K562 (cell line): ENCODE measurements around the gene MS4A18. TPM values are rescaled to one million over a fixed set of nuclear protein-coding genes. Genes with fewer than 3 reads are reported as not detected.

Experiments used
- ATAC-seq: fragments of 200-7000 bp; cut with Tn5 transposase; 3 replicates; pipeline ENCODE4 v1.9.1; 2020; ENCODE audit warnings: moderate library complexity
- BruUV-seq: library from RNA; stranded (reverse); fragments of 400-500 nt; replicated peaks from 2 replicates; lab custom pipeline; 2021; lab: Mats Ljungman, UMichigan
- CTCF ChIA-PET: fragments of 300-600 bp; formaldehyde crosslinking; extraction: SDS; loops from one replicate; lab custom pipeline; 2021; ENCODE audit warnings: low intra/inter-chr PET ratio; lab: Yijun Ruan, JAX
- POLR2A ChIA-PET: fragments of 300-600, 350-650 bp; sonication (Branson Sonifier 250); formaldehyde crosslinking; extraction: SDS; loops from one replicate; lab custom pipeline; 2021; ENCODE audit warnings: antibody characterized with exemption, inconsistent platforms; lab: Yijun Ruan, JAX
- DNase-seq, 4 experiments: peaks; one replicate each; pipeline versions ENCODE4 v3.0.0 to v3.0.0-alpha.2; 2011 to 2018; ENCODE audit warnings: low spot score in 3 of 4, mixed read lengths in 3 of 4; ENCODE audit errors: extremely low read depth in 1 of 4
- FAIRE-seq: peaks from 2 replicates; lab custom pipeline; 2011; peaks lifted over from hg19 to GRCh38; lab: Jason Lieb, UNC
- H2AFZ ChIP-seq: 2 replicates; pipeline ENCODE4 v1.6.0; 2011; ENCODE audit warnings: low read depth, low read length, control low read depth, inconsistent platforms
- H3K27ac ChIP-seq: fragments of 200-600 bp; 3 replicates; pipeline ENCODE4 v1.8.0; 2011; ENCODE audit warnings: low read depth, mild to moderate bottlenecking, control low read depth, inconsistent platforms, low read length, moderate library complexity, mixed read lengths; ENCODE audit errors: extremely low read depth
- H3K27me3 ChIP-seq, 2 experiments: fragments of 300-600 bp in 1 of 2; 2 replicates in 1 of 2; 3 replicates in 1 of 2; pipeline versions ENCODE4 v1.6.0 to v1.8.0; 2011; ENCODE audit warnings: inconsistent platforms in 2 of 2, low read length in 2 of 2, mild to moderate bottlenecking in 1 of 2, mixed read lengths in 1 of 2, moderate library complexity in 1 of 2; ENCODE audit not compliant: control insufficient read depth in 2 of 2, insufficient read depth in 2 of 2
- H3K36me3 ChIP-seq: fragments of 300-600 bp; 3 replicates; pipeline ENCODE4 v1.8.0; 2011; ENCODE audit warnings: mild to moderate bottlenecking, low read length, inconsistent platforms; ENCODE audit not compliant: control insufficient read depth, insufficient read depth
- H3K4me1 ChIP-seq, 2 experiments: fragments of 200-600 bp in 1 of 2; replicated peaks in 1 of 2; 2 replicates in 1 of 2; 3 replicates in 1 of 2; pipeline versions ENCODE4 v1.5.1 to v1.8.0; 2011; ENCODE audit warnings: inconsistent platforms in 2 of 2, low read length in 2 of 2, mild to moderate bottlenecking in 1 of 2, mixed read lengths in 1 of 2, moderate library complexity in 1 of 2; ENCODE audit not compliant: control insufficient read depth in 2 of 2, insufficient read depth in 2 of 2
- H3K4me2 ChIP-seq: 2 replicates; pipeline ENCODE4 v1.6.1; 2011; ENCODE audit warnings: low read length, control low read depth, inconsistent platforms, mixed read lengths; ENCODE audit not compliant: insufficient read depth
- H3K4me3 ChIP-seq: fragments of 200-600 bp; sonication (generic), shearing (Covaris generic); 2 replicates; pipeline ENCODE4 v1.5.1; 2016; ENCODE audit warnings: control low read depth, inconsistent platforms
- H3K79me2 ChIP-seq: fragments of 200-600 bp; 3 replicates; pipeline ENCODE4 v1.8.0; 2011; ENCODE audit warnings: low read length, inconsistent platforms; ENCODE audit not compliant: control insufficient read depth, insufficient read depth
- H3K9ac ChIP-seq, 2 experiments: 2 replicates each; pipeline versions ENCODE4 v1.6.0 to v1.6.1; 2011; ENCODE audit warnings: low read depth in 2 of 2, low read length in 2 of 2, control low read depth in 1 of 2, inconsistent platforms in 1 of 2, mild to moderate bottlenecking in 1 of 2, mixed read lengths in 1 of 2; ENCODE audit not compliant: insufficient read depth in 1 of 2
- H3K9me1 ChIP-seq: one replicate; pipeline ENCODE4 v1.6.0; 2011; ENCODE audit warnings: inconsistent platforms, mild to moderate bottlenecking, low read length, moderate library complexity; ENCODE audit not compliant: control insufficient read depth, insufficient read depth
- H3K9me3 ChIP-seq: replicated peaks from 2 replicates; pipeline ENCODE4 v1.5.1; 2011; ENCODE audit warnings: low read depth, low read length, inconsistent platforms; ENCODE audit not compliant: control insufficient read depth, insufficient read depth
- H4K20me1 ChIP-seq: replicated peaks from 2 replicates; pipeline ENCODE4 v1.6.1; 2011; ENCODE audit warnings: low read length, inconsistent platforms, mixed read lengths; ENCODE audit not compliant: control insufficient read depth, insufficient read depth
- HDGF ChIP-seq: fragments of 450-650 bp; IDR thresholded peaks from 2 replicates; pipeline ENCODE4 v1.6.1; 2016
- HNRNPL ChIP-seq: fragments of 200-400 bp; formaldehyde crosslinking; IDR thresholded peaks from 2 replicates; pipeline ENCODE4 v1.6.1; 2017; ENCODE audit warnings: low read depth, mild to moderate bottlenecking, low read length
- KAT2B ChIP-seq: IDR thresholded peaks from one replicate; pipeline ENCODE4 v1.6.1; 2012; ENCODE audit warnings: low read depth, mild to moderate bottlenecking, control low read depth, inconsistent platforms, low read length, moderate library complexity
- MAZ ChIP-seq, 2 experiments: fragments of 450-650 bp in 1 of 2; sonication (generic) in 1 of 2; formaldehyde crosslinking; IDR thresholded peaks in 1 of 2; conservative IDR thresholded peaks in 1 of 2; 2 replicates each; pipeline versions ENCODE4 v1.4.0 to v1.5.0; 2020; ENCODE audit warnings: mild to moderate bottlenecking in 1 of 2, missing genetic modification reagents in 1 of 2
- NBN ChIP-seq: fragments of 450-650 bp; IDR thresholded peaks from 2 replicates; pipeline ENCODE4 v1.6.1; 2016; ENCODE audit warnings: low read depth, mild to moderate bottlenecking
- SIN3A ChIP-seq, 2 experiments: fragments of 150-350 bp in 1 of 2; IDR thresholded peaks; 2 replicates each; pipeline ENCODE4 v1.6.1; 2011 to 2016; ENCODE audit warnings: borderline replicate concordance in 2 of 2, low read depth in 2 of 2, low read length in 2 of 2, mild to moderate bottlenecking in 2 of 2, moderate library complexity in 2 of 2; ENCODE audit not compliant: control insufficient read depth in 1 of 2
- SMARCA5 ChIP-seq: fragments of 450-650 bp; IDR thresholded peaks from 2 replicates; pipeline ENCODE4 v1.6.1; 2016
- SMARCC2 ChIP-seq: fragments of 450-650 bp; IDR thresholded peaks from 2 replicates; pipeline ENCODE4 v1.6.1; 2017; ENCODE audit warnings: antibody characterized with exemption, moderate library complexity, mild to moderate bottlenecking, low read depth
- SP2 ChIP-seq: IDR thresholded peaks from 2 replicates; pipeline ENCODE4 v1.6.1; 2011; ENCODE audit warnings: mild to moderate bottlenecking, low read depth, low read length, moderate library complexity; ENCODE audit not compliant: poor library complexity, severe bottlenecking; ENCODE audit errors: extremely low read depth
- TOE1 ChIP-seq, 2 experiments: fragments of 450-650 bp in 1 of 2; sonication (generic) in 1 of 2; formaldehyde crosslinking in 1 of 2; IDR thresholded peaks; 2 replicates each; pipeline versions ENCODE4 v1.7.1 to v1.8.0; 2016 to 2022; ENCODE audit warnings: borderline replicate concordance in 2 of 2, mild to moderate bottlenecking in 2 of 2, antibody characterized with exemption in 1 of 2, inconsistent platforms in 1 of 2, low read depth in 1 of 2, missing genetic modification reagents in 1 of 2, moderate library complexity in 1 of 2
- ZNF431 ChIP-seq: sonication (generic); formaldehyde crosslinking; IDR thresholded peaks from 2 replicates; pipeline ENCODE4 v1.8.0; 2022; ENCODE audit warnings: mild to moderate bottlenecking, missing genetic modification reagents
- WGBS: fragments of 100-300 bp; shearing (Covaris generic); methylation state at CpG from one replicate; pipeline ENCODE4 v1.1.6; 2016; ENCODE audit warnings: low coverage, mixed read lengths; ENCODE audit not compliant: insufficient coverage; ENCODE audit errors: missing lambda C conversion rate; 5-methylcytosine and 5-hydroxymethylcytosine counted together
- in situ Hi-C: fragments of 300-500 bp; cut with MboI; formaldehyde crosslinking; loops from 4 replicates; pipeline ENCODE4 v1.15.0; 2018; ENCODE audit warnings: inconsistent platforms, mixed read lengths
- intact Hi-C: fragments of 100-400 bp; cut with micrococcal nuclease; formaldehyde crosslinking; loops from 2 replicates; pipeline ENCODE4 v1.14.2; 2022
- polyA plus RNA-seq, 8 experiments: library from polyadenylated mRNA; depleted of rRNA in 4 of 8; stranded (reverse) in 5 of 8; unstranded in 3 of 8; fragments of >200 nt; fragmentation: Nextera tagmentation in 2 of 8; fragmentation: Illumina TruSeq in 1 of 8; extraction: Ambion mirVana in 2 of 8; extraction: Trizol in 1 of 8; gene quantifications; 2 replicates each; pipeline versions ENCODE4 v1.2.1 to v1.2.3, GENCODE V29; 2011 to 2014; ENCODE audit warnings: inconsistent platforms in 1 of 8, missing spikeins in 1 of 8
- total RNA-seq, 7 experiments: library from RNA; depleted of rRNA in 6 of 7; stranded (reverse); fragments of >200 nt in 6 of 7; fragmentation: Illumina TruSeq in 2 of 7; extraction: Trizol in 2 of 7; gene quantifications; 2 replicates each; pipeline versions ENCODE4 v1.2.1 to v1.2.3, GENCODE V29; 2011 to 2021; ENCODE audit warnings: low replicate concordance in 1 of 7
- TF ChIP-seq, protein P1 (sequence below): fragments of 450-650 bp; IDR thresholded peaks from 2 replicates; pipeline ENCODE4 v1.6.1; 2016; ENCODE audit warnings: antibody characterized with exemption
- TF ChIP-seq, protein P2 (sequence below), 3 experiments: IDR thresholded peaks in 2 of 3; conservative IDR thresholded peaks in 1 of 3; 2 replicates each; pipeline ENCODE4 v1.5.1; 2011 to 2012; ENCODE audit warnings: low read length in 3 of 3, mild to moderate bottlenecking in 3 of 3, control low read depth in 2 of 3, improper control_type of control experiment in 1 of 3, inconsistent platforms in 1 of 3, low read depth in 1 of 3, mixed read lengths in 1 of 3, moderate library complexity in 1 of 3; ENCODE audit not compliant: insufficient read depth in 2 of 3
- TF ChIP-seq, protein P3 (sequence below): sonication (generic); formaldehyde crosslinking; IDR thresholded peaks from 2 replicates; pipeline ENCODE4 v1.8.0; 2022; ENCODE audit warnings: mild to moderate bottlenecking, missing genetic modification reagents
- TF ChIP-seq, protein P4 (sequence below): fragments of 200-400 bp; formaldehyde crosslinking; IDR thresholded peaks from 2 replicates; pipeline ENCODE4 v1.6.1; 2017; ENCODE audit warnings: mild to moderate bottlenecking, low read depth, low read length, moderate library complexity

MS4A18 gene
- total and polyA plus RNA-seq, 9 of the 15 experiments (the other 6 are each of a cell fraction or from before 2014, with no cell fraction given): not detected

DNA sequence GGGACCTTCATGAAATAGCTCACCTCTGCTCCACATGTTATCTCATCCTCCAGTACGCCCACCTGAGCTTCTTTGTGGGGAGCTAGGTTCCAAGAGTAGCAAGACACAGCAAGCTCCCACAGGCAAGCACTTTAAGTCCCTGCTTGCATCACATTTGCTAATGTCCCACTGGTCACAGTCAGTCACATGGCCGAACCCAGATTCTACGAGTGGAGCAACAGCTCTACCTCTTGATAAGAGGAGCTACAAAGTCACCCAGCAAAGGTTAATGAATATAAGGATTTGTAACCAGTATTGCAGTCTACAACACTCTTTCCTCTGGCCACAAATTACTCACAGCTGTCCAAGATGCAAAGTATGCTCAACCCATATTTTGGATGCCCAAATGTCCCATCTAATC, 16.9 kb downstream of the MS4A18 start:
- POLR2A ChIA-PET: interaction anchor here (0.6 kb wide), 1 partner anchor 174 kb away, joined by 3 read pairs; no protein-coding TSS in a partner anchor
- DNase-seq: no peak
- H3K4me3 ChIP-seq: no peak overlapping the region
- no peak overlapping the region for H3K9ac ChIP-seq
- no peaks in the 10 kb centered on the region for H4K20me1 ChIP-seq
- no peaks in the 10 kb centered on the region for H3K79me2 ChIP-seq
- H3K4me2 ChIP-seq: no peak overlapping the region
- no peaks in the 10 kb centered on the region for H3K9me1 ChIP-seq
- no peaks in the 10 kb centered on the region for H3K9me3 ChIP-seq
- no peak overlapping the region for H2AFZ ChIP-seq
- no peak overlapping the region for H3K27ac ChIP-seq
- WGBS: 0% methylated on average over 3 of the region's 3 CpGs
- intact Hi-C loops: no loop called here
- no peak for ATAC-seq
- in situ Hi-C loops: no loop called here
- no peak for FAIRE-seq
- H3K27me3 ChIP-seq: peaks cover 5 to 24% of the 10 kb centered on the region in 2 experiments; a peak in 3 of 5 replicates
- no TSS peak for BruUV-seq
- no peaks in the 10 kb centered on the region for H3K4me1 ChIP-seq
- CTCF ChIA-PET: no interaction called here
- H3K36me3 ChIP-seq: no peaks in the 10 kb centered on the region
- TF ChIP-seq KAT2B (no peak), SMARCC2 (no peak), ZNF431 (CRISPR knock-in tag) (no peak), SMARCA5 (no peak), TOE1 (IDR thresholded peaks at IDR 0.05; ENCODE audit: borderline replicate concordance) (no peak), TOE1 (CRISPR knock-in tag; IDR thresholded peaks at IDR 0.05; ENCODE audit: borderline replicate concordance, low read depth) (no peak), SIN3A (IDR thresholded peaks at IDR 0.05; ENCODE audit: borderline replicate concordance in 2 of 2, control insufficient read depth in 1 of 2, low read depth in 2 of 2, low read length in 2 of 2) (no peak), NBN (no peak), HDGF (no peak), MAZ (CRISPR knock-in tag; conservative IDR thresholded peaks at IDR 0.05 in 1 of 2, IDR thresholded peaks at IDR 0.05 in 1 of 2) (no peak), HNRNPL (no peak), SP2 (no peak)
- TF ChIP-seq, protein P1, sequence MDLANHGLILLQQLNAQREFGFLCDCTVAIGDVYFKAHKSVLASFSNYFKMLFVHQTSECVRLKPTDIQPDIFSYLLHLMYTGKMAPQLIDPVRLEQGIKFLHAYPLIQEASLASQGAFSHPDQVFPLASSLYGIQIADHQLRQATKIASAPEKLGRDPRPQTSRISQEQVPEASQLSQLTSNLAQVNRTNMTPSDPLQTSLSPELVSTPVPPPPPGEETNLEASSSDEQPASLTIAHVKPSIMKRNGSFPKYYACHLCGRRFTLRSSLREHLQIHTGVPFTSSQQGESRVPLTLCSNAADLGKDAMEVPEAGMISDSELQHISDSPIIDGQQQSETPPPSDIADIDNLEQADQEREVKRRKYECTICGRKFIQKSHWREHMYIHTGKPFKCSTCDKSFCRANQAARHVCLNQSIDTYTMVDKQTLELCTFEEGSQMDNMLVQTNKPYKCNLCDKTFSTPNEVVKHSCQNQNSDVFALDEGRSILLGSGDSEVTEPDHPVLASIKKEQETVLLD: no peak
- TF ChIP-seq, protein P2, sequence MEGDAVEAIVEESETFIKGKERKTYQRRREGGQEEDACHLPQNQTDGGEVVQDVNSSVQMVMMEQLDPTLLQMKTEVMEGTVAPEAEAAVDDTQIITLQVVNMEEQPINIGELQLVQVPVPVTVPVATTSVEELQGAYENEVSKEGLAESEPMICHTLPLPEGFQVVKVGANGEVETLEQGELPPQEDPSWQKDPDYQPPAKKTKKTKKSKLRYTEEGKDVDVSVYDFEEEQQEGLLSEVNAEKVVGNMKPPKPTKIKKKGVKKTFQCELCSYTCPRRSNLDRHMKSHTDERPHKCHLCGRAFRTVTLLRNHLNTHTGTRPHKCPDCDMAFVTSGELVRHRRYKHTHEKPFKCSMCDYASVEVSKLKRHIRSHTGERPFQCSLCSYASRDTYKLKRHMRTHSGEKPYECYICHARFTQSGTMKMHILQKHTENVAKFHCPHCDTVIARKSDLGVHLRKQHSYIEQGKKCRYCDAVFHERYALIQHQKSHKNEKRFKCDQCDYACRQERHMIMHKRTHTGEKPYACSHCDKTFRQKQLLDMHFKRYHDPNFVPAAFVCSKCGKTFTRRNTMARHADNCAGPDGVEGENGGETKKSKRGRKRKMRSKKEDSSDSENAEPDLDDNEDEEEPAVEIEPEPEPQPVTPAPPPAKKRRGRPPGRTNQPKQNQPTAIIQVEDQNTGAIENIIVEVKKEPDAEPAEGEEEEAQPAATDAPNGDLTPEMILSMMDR (IDR thresholded peaks at IDR 0.05 in 2 of 3, conservative IDR thresholded peaks at IDR 0.05 in 1 of 3; ENCODE audit: insufficient read depth in 2 of 3, low read depth in 1 of 3, low read length in 3 of 3): no peak
- TF ChIP-seq, protein P3, sequence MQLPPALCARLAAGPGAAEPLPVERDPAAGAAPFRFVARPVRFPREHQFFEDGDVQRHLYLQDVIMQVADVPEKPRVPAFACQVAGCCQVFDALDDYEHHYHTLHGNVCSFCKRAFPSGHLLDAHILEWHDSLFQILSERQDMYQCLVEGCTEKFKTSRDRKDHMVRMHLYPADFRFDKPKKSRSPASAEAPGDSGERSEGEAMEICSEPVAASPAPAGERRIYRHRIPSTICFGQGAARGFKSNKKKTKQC (CRISPR knock-in tag): no peak
- TF ChIP-seq, protein P4, sequence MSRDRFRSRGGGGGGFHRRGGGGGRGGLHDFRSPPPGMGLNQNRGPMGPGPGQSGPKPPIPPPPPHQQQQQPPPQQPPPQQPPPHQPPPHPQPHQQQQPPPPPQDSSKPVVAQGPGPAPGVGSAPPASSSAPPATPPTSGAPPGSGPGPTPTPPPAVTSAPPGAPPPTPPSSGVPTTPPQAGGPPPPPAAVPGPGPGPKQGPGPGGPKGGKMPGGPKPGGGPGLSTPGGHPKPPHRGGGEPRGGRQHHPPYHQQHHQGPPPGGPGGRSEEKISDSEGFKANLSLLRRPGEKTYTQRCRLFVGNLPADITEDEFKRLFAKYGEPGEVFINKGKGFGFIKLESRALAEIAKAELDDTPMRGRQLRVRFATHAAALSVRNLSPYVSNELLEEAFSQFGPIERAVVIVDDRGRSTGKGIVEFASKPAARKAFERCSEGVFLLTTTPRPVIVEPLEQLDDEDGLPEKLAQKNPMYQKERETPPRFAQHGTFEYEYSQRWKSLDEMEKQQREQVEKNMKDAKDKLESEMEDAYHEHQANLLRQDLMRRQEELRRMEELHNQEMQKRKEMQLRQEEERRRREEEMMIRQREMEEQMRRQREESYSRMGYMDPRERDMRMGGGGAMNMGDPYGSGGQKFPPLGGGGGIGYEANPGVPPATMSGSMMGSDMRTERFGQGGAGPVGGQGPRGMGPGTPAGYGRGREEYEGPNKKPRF: no peak
